ENCODE measurements around the gene AKNA.

- TF ChIP-seq, protein P1, sequence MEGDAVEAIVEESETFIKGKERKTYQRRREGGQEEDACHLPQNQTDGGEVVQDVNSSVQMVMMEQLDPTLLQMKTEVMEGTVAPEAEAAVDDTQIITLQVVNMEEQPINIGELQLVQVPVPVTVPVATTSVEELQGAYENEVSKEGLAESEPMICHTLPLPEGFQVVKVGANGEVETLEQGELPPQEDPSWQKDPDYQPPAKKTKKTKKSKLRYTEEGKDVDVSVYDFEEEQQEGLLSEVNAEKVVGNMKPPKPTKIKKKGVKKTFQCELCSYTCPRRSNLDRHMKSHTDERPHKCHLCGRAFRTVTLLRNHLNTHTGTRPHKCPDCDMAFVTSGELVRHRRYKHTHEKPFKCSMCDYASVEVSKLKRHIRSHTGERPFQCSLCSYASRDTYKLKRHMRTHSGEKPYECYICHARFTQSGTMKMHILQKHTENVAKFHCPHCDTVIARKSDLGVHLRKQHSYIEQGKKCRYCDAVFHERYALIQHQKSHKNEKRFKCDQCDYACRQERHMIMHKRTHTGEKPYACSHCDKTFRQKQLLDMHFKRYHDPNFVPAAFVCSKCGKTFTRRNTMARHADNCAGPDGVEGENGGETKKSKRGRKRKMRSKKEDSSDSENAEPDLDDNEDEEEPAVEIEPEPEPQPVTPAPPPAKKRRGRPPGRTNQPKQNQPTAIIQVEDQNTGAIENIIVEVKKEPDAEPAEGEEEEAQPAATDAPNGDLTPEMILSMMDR (IDR thresholded peaks at IDR 0.05): no peak
- no peak for TF ChIP-seq POLR2A (IDR thresholded peaks at IDR 0.05)
- TF ChIP-seq POLR2AphosphoS5 (IDR thresholded peaks at IDR 0.05; ENCODE audit: insufficient read depth in 1 of 2, low read depth in 1 of 2): no peak
These were observed 95.7 kb downstream of the AKNA start for GRCh38 chr9:114291886-114292590.

All from vagina (tissue), 2 donors.